Measurements from ENCODE around the gene MORN3.
"Not testable (repeated sequence)": the region's sequence is repeated elsewhere in the genome, so short reads cannot be mapped to it uniquely, and the experiment has no call there.

MORN3 gene

GRCh38 chr12:121689430-121689829, 20.0 kb upstream of the MORN3 start:
- DNase-seq: no peak

GRCh38 chr12:121688966-121689365, 19.5 kb upstream of the MORN3 start:
- DNase-seq: no peak

- not testable (repeated sequence) for DNase-seq
These were observed 10.3 kb upstream of the MORN3 start for GRCh38 chr12:121679661-121680197.

GRCh38 chr12:121678716-121679300, 9.4 kb upstream of the MORN3 start:
- DNase-seq: no peak

GRCh38 chr12:121678305-121678704, 8.9 kb upstream of the MORN3 start:
- no peak for DNase-seq

- DNase-seq: no peak
These were observed 6.7 kb upstream of the MORN3 start for GRCh38 chr12:121676190-121676589.

GRCh38 chr12:121673013-121673511, 3.6 kb upstream of the MORN3 start:
- no peak for DNase-seq

GRCh38 chr12:121668750-121669520, 519 bp downstream of the MORN3 start:
- DNase-seq: no peak

GRCh38 chr12:121666829-121667228, 2.6 kb downstream of the MORN3 start:
- not testable (repeated sequence) for DNase-seq

GRCh38 chr12:121663610-121663929, 5.9 kb downstream of the MORN3 start:
- DNase-seq: no peak

GRCh38 chr12:121661353-121662105, 7.9 kb downstream of the MORN3 start:
- DNase-seq: not testable (repeated sequence)

- DNase-seq: no peak
These were observed 12.0 kb downstream of the MORN3 start for GRCh38 chr12:121657305-121658008.

- DNase-seq: no peak
These were observed 13.3 kb downstream of the MORN3 start for GRCh38 chr12:121656122-121656521.

- no peak for DNase-seq
These were observed 15.5 kb downstream of the MORN3 start for GRCh38 chr12:121653999-121654398.

- DNase-seq: no peak
These were observed 16.5 kb downstream of the MORN3 start for GRCh38 chr12:121652767-121653497.

- DNase-seq: no peak
These were observed 18.1 kb downstream of the MORN3 start for GRCh38 chr12:121651320-121651719.

GRCh38 chr12:121649819-121650353, 19.6 kb downstream of the MORN3 start:
- no peak for DNase-seq

- no peak for DNase-seq
These were observed 20.1 kb downstream of the MORN3 start for GRCh38 chr12:121649322-121649721.

GRCh38 chr12:121648458-121649028, 20.9 kb downstream of the MORN3 start:
- no peak for DNase-seq

- no peak for DNase-seq
These were observed 28.2 kb downstream of the MORN3 start for GRCh38 chr12:121641343-121641630.

- no peak for DNase-seq
These were observed 30.9 kb downstream of the MORN3 start for GRCh38 chr12:121638298-121639202.

All from cerebellar nuclear complex (tissue), 1 donor.